Inferior parietal cortex (tissue), 1 donor: ENCODE results near the gene GRB10.

ENCODE experiments used
- DNase-seq: peaks from one replicate; pipeline ENCODE4 v3.0.0-alpha.2; 2016; ENCODE audit errors: extremely low spot score

The GRB10 gene

DNA sequence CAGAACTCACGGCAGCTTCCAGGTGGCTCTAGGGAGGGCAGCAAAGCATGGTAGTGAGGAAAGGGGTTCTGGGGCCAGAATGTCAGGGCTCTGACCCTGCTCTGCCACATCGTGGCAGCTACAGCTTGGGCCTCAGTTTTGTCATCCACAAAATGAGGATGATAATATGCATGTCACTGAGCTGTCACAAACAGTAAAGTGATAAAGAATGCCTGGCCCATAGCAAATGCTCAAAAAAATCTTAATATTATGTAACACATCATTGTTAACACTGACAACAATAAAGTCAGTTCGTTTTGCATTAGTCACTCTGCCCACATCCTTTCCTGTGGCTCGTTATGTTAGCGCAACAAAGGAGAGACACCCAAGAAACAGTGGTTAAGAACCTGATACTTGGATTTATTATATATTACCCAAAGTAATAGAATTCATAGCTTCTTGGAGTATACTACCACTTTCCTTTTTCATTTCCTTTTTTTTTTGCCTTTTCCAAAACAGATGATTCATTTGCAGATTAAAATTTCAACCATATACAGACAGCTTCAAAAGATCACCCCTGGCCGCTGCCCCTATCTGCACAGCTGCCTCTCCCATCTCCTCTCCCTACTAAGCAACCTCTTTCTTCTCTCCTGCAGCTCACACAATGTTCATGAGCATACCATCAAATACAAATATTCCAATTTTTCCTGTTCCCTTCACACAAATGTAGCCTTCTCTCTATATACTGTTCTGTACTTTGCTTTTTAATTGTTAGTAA lies 172.0 kb downstream of the GRB10 start:
- DNase-seq = no peak

DNA sequence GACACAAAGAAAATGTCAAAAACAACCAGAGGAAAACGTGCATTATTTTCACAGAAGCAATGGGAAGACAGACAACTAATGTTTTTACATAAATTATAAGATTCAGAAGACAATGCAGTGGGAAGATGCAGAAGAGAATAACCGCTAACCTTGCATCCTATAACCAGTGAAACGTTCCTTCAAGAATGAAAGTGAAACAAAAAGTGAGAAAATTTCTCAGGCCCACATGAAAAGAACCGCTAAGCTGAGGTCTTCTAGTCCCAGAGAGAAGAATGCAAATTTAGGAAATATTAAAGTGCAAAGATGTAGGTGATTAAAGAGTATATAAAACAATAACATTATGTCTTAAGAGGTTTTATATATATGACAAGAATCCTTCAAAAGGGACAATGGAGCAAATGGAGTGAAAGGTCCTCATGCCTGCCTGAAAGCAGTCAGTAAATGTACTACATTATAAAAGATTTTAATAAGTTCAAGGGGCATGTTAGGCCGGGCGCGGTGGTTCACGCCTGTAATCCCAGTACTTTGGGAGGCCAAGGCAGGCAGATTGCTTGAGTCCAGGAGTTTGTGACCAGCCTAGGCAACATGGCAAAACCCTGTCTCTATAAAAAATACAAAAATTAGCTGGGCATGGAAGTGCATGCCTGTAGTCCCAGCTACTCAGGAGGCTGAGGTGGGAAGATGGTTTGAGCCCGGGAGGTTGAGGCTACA lies 174.3 kb downstream of the GRB10 start:
- no peak for DNase-seq

DNA sequence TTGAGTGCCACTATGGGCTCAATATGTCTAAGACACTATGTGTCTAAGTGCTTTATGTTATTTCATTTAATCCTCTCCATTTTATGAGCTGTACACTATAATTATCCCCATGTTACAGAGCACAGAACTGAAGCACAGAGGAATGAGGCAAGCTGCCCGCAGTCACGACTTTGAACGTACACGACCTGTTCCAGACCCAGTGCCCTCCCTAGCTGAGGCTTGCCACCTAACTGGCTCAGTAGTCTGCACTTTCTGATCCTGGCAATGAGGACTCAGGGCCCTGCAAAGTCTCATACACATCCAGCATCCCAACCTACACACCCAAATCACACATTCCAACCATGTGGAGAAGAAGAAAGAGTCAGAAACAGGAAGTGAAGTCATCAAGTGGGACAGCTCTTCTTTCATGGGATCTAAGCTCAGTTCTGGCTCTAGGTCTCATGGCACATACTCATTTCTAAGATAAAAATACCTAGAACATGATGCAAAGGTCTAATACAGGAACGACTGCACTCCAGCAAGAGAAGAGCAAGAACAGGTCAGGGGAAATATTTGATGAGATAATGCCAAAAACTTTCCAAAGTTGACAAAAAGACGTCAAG lies 175.1 kb downstream of the GRB10 start:
- no peak for DNase-seq

DNA sequence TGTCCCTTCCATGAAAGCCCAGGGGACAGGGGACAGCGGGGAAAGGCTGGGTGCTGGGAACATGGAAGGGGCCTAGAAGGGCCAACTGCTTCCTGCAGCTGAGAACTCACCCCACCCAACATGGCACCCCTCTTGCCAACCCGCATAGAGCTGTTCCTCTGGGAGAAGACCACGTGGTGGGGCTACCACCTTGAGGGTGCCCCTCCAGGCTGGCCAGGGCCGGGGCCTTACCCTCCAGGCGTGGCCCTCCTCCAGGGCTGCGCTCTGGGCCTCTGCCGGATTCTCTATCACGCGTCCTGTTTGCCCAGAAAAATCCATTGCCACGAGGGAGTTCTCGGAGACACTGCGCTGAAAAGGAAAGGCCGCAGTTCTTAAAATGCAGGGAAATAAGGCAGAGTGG lies 177.6 kb downstream of the GRB10 start:
- no peak for DNase-seq

DNA sequence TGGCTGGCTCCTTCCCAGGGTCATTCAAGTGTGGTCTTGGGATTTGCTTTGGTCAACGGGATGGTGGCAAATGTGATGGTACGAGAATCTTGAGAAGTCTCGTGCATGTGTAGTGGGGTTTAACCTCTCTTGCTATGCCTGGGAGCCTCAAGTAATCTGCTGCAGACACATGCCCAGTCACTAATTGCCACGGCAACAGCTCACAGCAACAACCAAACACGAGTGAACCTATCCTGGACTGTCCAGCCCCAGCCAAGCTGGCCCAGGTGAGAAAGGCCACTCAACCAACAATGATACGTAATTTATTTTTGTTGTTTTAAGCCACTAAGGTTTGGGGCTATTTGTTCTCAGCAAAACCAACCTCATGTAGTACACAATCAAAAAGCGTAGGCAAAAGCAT lies 179.4 kb downstream of the GRB10 start:
- DNase-seq = no peak

DNA sequence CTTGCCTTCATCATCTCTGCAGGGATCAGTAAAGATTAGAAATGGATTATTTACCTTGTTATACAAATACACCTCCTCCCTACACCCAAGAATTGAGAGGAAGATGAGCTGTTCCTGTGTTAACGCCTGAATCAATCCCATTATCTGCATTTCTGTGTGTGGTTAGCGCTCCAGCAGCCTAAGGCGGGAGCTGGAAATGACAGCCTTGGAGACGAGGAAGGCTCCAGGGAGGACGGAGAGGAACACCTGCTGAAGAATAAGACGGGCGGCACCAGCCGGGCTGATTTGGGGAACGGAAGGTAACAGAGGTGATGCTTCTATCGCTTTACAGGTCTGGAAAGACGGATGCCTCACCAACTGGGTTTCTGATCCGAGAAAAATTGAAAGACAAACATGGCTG lies 183.3 kb downstream of the GRB10 start:
- no peak for DNase-seq

DNA sequence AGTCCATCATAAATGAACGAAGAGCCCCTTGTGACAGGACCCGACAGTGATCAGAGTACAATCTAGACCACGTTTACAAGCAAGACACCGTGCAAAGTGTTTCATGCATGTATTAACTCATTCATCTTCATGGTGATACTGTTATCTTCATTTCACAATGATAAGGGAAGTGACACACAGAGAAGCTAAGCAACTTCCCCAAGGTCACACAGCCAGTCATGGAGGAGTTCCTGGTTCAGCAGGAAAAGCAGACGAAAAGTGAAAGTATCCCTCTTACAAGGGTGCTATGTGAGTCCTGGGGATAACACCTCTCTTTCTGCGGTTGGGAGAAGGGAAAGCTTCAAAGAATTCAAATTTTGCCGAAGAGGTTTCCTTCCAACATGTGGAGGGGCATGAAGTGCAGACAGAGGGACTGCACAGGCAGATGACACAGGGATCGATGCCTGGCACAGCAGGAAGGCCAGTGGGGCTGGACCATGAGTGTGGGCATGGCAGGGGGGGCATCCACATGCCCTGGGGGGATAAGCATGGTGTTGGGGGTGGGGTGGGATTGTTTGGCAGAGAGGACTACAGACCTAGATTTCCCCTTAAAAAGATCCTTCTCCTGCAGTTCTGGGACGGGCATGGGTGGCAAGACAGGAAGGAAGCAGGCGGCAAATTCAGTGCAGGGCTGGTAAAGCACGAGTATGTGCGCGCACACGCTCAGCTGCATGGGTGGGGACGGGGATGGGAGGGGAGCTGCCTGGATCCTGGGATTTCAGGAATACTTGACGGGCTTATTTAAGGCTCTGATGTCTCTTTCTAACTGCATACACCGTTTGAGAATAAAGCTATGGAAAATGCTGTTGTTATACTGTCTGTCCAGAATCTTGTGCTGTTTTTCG lies 184.0 kb downstream of the GRB10 start:
- no peak for DNase-seq

DNA sequence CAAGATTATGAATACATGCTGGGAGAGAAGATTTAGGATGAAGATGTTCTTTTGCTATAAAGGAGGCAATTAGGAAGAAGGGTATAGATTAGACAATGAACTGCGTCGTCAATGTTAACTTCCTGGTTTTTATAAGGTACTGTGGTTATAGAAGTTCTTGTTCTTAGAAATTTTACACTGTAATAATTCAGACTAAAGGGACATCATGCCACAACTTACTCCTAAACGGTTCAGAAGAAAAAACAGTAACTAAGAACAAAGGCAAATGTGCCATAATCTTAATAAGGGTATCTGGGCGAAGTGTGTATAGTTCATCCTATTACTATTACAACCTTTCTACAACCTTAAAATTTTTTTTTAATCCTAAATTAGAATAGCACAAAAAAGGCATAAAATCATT lies 186.2 kb downstream of the GRB10 start:
- DNase-seq = no peak

DNA sequence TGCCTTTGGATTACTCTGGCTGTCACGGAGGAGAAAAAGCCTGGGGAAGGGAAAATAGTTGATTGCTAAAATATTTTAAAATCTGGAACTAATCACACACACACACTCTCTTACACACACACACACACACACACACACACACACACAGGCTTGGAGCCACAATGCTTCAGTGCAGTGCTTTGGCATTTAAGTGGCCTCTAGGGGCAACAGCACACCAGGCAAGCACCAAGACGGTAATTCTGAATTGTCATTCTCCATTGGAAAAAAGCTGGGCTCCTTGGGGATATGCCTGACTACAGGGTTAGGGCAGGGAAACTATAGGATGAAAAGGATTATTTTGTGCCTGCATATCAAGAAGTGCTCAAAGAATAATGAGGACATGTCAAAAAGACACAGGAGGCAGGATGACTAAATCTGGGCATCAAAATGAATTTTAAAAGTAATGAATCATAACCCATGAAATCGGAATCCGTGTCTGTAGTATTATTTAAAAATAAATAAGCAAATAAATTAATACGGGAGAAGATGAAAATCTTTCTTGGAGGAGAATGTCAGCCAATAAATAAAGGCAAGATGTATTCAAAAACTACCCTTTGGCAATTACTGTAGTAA lies 187.1 kb downstream of the GRB10 start:
- peak; percentile 58 for DNase-seq

DNA sequence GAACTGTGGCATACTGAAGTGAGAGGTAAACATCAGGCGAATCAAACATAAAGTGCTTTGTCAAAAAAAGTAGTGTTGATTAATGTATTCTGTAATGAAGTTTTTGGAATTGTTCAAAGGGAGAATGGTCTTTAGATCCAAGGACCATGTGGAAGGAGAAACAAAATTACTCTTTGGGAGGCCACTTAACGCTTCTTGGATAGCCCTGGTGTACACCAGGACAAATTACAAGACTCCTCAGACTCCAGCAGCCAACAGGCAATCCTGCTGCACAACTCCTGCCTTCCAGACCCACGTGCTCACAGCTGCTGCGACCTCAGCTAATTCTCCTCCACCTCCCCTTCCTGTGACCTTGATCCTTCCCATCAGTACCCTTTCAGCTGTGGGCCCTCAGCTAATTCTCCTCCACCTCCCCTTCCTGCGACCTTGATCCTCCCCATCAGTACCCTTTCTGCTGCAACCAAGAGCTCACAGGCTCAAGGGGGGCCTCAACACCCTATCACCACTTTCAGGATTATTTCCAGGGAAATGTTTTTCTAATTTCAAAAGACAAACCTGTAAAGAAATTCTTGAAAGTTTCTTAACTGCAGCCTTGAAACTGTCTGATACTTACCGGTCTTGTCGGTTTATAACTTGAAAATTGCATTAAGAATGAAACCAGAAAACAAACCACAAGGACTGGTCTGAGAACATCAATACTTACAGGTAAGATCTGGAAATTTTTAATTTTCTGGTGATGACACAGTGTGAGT lies 187.8 kb downstream of the GRB10 start:
- no peak for DNase-seq

DNA sequence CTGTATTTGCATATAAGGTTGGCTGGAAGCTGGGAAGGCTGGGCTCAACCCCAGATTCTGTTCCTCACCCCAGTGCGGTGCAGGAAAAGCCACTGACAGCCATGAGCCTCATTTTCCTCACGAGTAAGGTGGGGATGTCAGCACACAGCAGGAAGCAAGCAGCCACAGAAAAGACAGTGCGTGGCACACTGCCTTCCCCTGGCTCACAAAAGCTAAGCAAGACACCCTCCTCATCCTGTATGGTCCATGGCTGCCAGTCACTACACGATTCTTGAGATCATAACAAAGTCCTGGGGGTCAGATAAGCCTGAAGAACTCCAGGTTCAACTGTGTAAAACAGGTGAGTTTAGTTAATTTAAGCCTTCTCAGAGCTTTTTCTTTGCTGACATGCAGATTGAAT lies 188.6 kb downstream of the GRB10 start:
- DNase-seq = no peak

DNA sequence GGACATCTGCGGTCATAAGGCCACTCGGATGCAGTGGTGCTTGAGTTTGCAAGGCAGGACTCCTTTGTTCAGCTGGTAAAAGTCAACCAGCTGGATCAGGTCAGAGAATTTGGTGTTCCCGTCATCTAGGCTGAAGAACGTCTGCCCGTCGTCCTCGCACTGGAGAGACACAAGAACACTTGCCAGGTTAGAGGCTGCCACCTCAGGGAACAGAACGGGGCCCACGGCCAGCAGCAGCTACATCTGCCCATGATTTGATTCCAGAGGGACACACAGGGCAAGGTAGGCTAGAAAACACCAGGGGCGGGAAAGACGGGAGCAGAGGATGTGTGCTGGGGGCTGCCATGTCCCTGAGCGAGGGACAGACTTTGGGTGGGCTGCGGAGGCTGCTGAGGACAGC lies 189.8 kb downstream of the GRB10 start:
- DNase-seq = no peak

DNA sequence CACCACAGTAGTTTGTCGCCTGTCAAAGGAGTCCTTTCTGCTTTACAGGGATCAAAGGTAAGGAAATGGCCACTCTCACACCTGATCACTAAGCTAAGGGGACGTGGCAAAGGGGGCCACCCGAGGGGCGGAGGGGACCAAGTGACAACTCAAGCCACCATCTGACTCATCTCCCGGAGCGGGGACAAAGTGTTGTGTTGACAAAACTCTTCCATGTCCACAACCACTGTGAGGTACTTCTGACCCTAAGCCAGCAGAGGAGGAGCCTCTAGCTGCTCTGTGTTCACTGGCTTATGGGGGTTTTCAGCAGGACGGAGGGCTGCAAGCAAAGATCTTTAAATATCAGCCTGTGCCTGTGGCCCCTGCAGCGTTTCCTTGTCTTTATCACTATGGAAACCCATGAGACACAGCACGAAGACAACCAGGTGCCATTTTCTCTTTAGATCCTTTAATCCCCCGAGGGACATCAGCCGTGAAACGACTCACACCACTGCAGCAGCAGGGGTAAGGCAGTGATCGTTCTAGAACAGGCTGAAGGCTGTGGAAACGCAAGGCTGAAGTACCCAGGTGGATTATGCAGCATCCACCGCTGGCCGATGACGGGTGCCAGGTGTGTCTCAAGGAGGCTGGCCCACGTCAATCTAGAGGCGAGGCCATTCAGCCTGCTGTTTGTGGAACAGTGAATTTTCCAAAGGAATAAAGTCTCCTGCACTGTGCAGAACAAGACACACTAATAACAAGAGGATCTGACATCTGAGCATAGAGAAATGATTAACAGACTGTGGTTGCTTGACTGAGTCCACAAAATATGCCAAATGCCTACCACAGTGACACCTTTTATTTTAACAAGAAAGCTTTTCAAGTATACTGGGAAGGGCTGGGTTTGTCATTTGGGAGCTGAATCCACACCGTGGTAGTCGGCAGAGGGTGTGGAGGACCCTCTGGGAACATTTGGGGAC lies 190.9 kb downstream of the GRB10 start:
- DNase-seq = no peak

DNA sequence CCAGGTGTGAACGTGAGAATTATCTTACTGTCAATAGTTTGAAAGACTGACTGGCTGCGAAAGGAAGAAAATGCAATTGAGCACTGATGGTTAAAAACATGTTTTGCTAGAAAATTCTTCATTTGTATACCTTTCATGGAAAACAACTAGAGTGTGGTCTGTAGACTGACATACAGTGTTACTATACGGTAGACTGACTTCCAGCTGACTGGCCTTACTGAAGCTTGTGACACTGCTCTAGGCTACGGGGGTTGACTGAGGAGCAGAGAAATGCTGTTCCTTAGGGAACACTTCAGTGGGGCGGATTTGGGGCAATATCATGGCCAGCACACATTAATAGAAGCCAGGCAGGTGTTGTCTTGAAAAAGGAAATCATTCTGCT lies 191.6 kb downstream of the GRB10 start:
- DNase-seq = no peak

DNA sequence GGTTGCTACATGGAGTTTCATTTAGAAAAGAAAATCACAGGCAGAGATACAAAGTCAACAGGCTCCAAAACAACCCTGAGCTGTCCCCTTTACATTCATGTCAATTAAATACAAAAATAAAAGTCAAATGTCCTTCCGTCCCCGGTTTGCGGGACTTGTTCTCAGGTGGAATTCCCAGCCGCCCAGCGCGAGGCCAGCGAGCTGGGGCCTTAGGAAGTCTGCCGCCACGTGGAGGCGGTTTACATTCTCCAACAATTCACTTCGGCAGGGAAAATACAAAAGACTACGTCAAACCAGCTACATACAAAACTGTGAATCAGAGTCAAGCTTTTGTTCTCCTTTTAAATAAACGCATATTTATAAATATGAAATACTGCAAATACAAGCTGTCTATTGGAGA lies 192.2 kb downstream of the GRB10 start:
- DNase-seq = no peak

DNA sequence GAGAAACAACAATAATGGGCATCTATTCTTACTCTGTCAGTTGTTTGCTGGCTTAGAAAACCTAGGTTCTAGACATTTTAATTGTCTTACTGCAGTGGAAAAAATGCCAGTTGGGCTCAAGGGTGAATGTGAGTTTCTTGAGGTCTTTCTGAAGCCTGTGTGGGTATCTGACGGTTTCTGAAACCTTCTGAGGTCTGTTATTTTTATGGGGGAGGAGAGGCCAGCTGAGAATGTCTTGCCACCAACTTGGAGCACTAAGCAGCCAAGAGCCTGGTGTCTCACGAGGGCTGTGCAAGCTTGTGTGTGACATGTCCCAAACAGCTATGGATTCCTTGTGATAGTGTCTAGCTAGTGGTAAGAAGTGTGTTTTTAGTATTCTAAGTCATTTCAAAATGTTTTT lies 193.3 kb downstream of the GRB10 start:
- DNase-seq = no peak

DNA sequence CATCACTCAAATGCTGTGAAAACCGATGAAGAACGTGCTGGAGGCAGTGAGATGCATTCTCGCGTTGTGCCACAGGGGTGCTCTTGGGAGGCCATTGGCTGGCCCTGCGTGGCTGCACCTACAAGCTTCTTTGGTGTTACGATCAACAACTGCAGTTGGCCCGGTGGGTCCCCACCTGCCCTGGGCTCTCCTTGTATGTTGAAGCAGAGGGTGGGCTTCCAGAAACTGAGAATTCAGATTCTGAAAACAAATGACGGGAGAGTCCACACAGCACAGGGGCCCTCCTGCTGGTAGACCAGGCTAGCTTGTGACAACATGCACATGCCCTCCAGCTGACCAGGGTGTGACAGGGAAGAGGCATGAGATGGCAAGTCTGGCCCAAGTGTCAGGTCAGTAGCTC lies 193.8 kb downstream of the GRB10 start:
- no peak for DNase-seq

DNA sequence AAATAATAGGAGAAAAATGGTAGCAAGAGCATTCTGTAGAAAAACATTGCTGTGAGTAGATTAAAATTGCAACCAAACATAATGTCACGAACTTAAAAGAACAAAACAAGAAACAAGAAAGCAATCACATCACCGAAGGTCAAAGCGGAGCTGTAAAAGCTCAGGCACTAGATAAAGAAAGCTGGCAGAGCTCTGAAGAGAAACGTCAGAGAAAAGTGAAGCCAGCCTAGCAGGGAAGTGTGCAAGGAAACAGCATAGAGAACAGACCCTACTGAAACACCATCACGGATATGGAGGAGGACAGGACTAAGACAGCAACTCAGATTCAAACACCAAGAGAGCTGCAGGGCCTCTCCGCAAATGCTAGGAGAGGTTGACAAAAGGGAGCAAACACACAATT lies 195.0 kb downstream of the GRB10 start:
- no peak for DNase-seq

DNA sequence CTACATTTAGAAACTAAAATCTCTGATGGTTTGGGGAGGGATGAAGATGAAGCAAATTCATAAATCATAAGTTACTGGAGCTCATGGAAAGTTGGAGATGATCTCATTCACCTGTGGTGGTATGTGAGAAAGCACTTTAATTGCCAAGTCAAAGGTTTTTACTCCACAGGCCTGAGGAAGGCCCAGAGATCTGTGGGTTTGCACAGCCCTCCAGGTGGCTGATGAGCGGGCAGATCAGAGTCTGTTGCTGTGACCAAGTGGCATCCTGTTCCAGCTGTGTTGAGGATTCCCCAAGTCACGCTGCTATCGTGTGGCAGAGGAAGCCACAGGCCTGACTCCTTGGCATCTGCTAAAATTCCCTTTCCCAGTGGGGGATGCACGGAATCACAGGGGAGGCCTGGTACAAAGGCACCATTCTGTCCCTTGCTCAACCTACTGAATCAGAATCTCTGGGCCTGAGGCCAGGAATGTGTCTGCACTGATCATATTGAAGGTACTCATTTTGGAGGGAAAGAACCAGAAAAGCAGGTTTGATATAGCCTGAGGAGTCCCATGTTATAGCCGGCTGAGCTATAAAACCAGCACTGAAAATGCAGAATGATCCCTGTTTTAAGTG lies 197.8 kb downstream of the GRB10 start:
- DNase-seq = no peak
